Renal cortical epithelial cell (primary cell): ENCODE data around the gene STRIP1. TPM values are rescaled to one million over a fixed set of nuclear protein-coding genes. Genes with fewer than 3 reads are reported as not detected.

Experiments used
- DNase-seq: peaks from one replicate; pipeline ENCODE4 v3.0.0-alpha.2; 2011; ENCODE audit warnings: low read depth
- total RNA-seq: library from RNA; depleted of rRNA; stranded (reverse); fragments of >200 nt; gene quantifications from 2 replicates; pipeline ENCODE4 v1.2.3, GENCODE V29; 2014

STRIP1 gene
- total RNA-seq, 1 donor from 2014 or later, result 57.0 TPM

GRCh38 chr1:110049801-110050601, 15.6 kb downstream of the STRIP1 start:
- no peak for DNase-seq

- DNase-seq, result no peak
Measured at GRCh38 chr1:110050602-110051261, 16.3 kb downstream of the STRIP1 start.

- DNase-seq, result no peak
Measured at GRCh38 chr1:110051262-110051648, 16.8 kb downstream of the STRIP1 start.

- DNase-seq, result no peak
Measured at GRCh38 chr1:110053552-110054428, 19.4 kb downstream of the STRIP1 start.

GRCh38 chr1:110055493-110056284, 21.3 kb downstream of the STRIP1 start:
- DNase-seq, result no peak

- no peak for DNase-seq
Measured at GRCh38 chr1:110056285-110056683, 21.9 kb downstream of the STRIP1 start.

GRCh38 chr1:110056776-110057175, 22.4 kb downstream of the STRIP1 start:
- DNase-seq, result no peak

GRCh38 chr1:110057963-110058518, 23.6 kb downstream of the STRIP1 start:
- DNase-seq, result no peak

GRCh38 chr1:110058591-110058990, 24.2 kb downstream of the STRIP1 start:
- DNase-seq, result no peak

- no peak for DNase-seq
Measured at GRCh38 chr1:110059133-110059863, 24.9 kb downstream of the STRIP1 start.

GRCh38 chr1:110060034-110060661, 25.7 kb downstream of the STRIP1 start:
- no peak for DNase-seq

GRCh38 chr1:110060662-110061060, 26.2 kb downstream of the STRIP1 start:
- no peak for DNase-seq

- DNase-seq, result no peak
Measured at GRCh38 chr1:110061341-110061740, 26.9 kb downstream of the STRIP1 start.

- no peak for DNase-seq
Measured at GRCh38 chr1:110062612-110063011, 28.2 kb downstream of the STRIP1 start.

- no peak for DNase-seq
Measured at GRCh38 chr1:110063781-110064180, 29.4 kb downstream of the STRIP1 start.

GRCh38 chr1:110064576-110065337, 30.3 kb downstream of the STRIP1 start:
- DNase-seq, result no peak

GRCh38 chr1:110065841-110066240, 31.4 kb downstream of the STRIP1 start:
- DNase-seq, result no peak

- DNase-seq, result no peak
Measured at GRCh38 chr1:110067479-110067892, 33.1 kb downstream of the STRIP1 start.
